B cell (primary cell): ENCODE results near the gene PLCD1. TPM values are rescaled to one million over a fixed set of nuclear protein-coding genes. Genes with fewer than 3 reads are reported as not detected.
"Not testable (repeated sequence)": the region's sequence is repeated elsewhere in the genome, so short reads cannot be mapped to it uniquely, and the experiment has no call there.

Source experiments
- ATAC-seq: fragments of 200-7000 bp; cut with Tn5 transposase; one replicate; pipeline ENCODE4 v1.10.0; 2021; ENCODE audit warnings: low read depth, mild to moderate bottlenecking, moderate number of reproducible peaks, moderate library complexity
- CTCF ChIA-PET: fragments of 350-600 bp; sonication (Branson Sonifier 250); formaldehyde crosslinking; loops from one replicate; lab custom pipeline; 2021; ENCODE audit warnings: antibody characterized with exemption, inconsistent platforms; lab: Charles Lee
- POLR2A ChIA-PET: fragments of 350-600 bp; sonication (Branson Sonifier 250); formaldehyde crosslinking; loops from one replicate; lab custom pipeline; 2021; ENCODE audit warnings: antibody characterized with exemption; lab: Charles Lee
- DNase-seq: peaks from one replicate; pipeline ENCODE4 v3.0.0; 2013
- H2AFZ ChIP-seq: 2 replicates; pipeline ENCODE4 v1.6.1; 2012; ENCODE audit warnings: mild to moderate bottlenecking, low read depth, low read length; ENCODE audit not compliant: insufficient read depth, poor library complexity, severe bottlenecking
- H3K27ac ChIP-seq, 2 donors: 1 replicate in 1 of 2; 2 replicates in 1 of 2; pipeline ENCODE4 v1.5.1; 2012 to 2013; ENCODE audit warnings: low read length in 2 of 2, mild to moderate bottlenecking in 2 of 2, moderate library complexity in 1 of 2
- H3K27me3 ChIP-seq, 4 experiments: fragments of 200-600 bp in 1 of 4; sonication (generic) in 1 of 4; replicated peaks in 1 of 4; 1 replicate in 2 of 4; 2 replicates in 2 of 4; pipeline versions ENCODE4 v1.6.1 to v1.7.0; 2013 to 2016; ENCODE audit warnings: low read length in 3 of 4, mild to moderate bottlenecking in 2 of 4, mixed read lengths in 1 of 4, moderate library complexity in 1 of 4; ENCODE audit not compliant: insufficient read depth in 4 of 4, control insufficient read depth in 3 of 4; ENCODE audit errors: control extremely low read depth in 1 of 4
- H3K36me3 ChIP-seq, 2 experiments: replicated peaks in 1 of 2; 1 replicate in 1 of 2; 2 replicates in 1 of 2; pipeline versions ENCODE4 v1.6.1 to v1.7.1; 2013; ENCODE audit warnings: low read length in 1 of 2; ENCODE audit not compliant: insufficient read depth in 2 of 2, control insufficient read depth in 1 of 2; ENCODE audit errors: control extremely low read depth in 1 of 2, extremely low read depth in 1 of 2
- H3K4me1 ChIP-seq, 2 donors: fragments of 200-600 bp in 1 of 2; sonication (generic) in 1 of 2; 1 replicate in 1 of 2; 2 replicates in 1 of 2; pipeline versions ENCODE4 v1.5.1 to v1.6.1; 2013 to 2017; ENCODE audit warnings: low read length in 2 of 2; ENCODE audit not compliant: control insufficient read depth in 2 of 2, insufficient read depth in 2 of 2
- H3K4me2 ChIP-seq: replicated peaks from 2 replicates; pipeline ENCODE3; 2012; ENCODE audit warnings: mild to moderate bottlenecking, low read depth, low read length; ENCODE audit not compliant: poor library complexity, severe bottlenecking
- H3K4me3 ChIP-seq, 5 experiments: fragments of 200-600 bp in 1 of 5; sonication (generic) in 1 of 5; 1 replicate in 3 of 5; 2 replicates in 2 of 5; pipeline versions ENCODE4 v1.5.1 to v1.7.0; 2011 to 2016; ENCODE audit warnings: low read length in 4 of 5, mild to moderate bottlenecking in 4 of 5, low read depth in 2 of 5, control low read depth in 1 of 5, moderate library complexity in 1 of 5; ENCODE audit not compliant: insufficient read depth in 1 of 5; ENCODE audit errors: control extremely low read depth in 1 of 5, extremely low read depth in 1 of 5
- H3K79me2 ChIP-seq: fragments of 200-600 bp; sonication (generic); one replicate; pipeline ENCODE4 v1.6.0; 2016; ENCODE audit warnings: low read length; ENCODE audit not compliant: control insufficient read depth, insufficient read depth
- H3K9ac ChIP-seq: fragments of 200-600 bp; sonication (generic); 2 replicates; pipeline ENCODE4 v1.6.1; 2017; ENCODE audit warnings: mild to moderate bottlenecking, low read length, moderate library complexity
- H3K9me3 ChIP-seq, 3 donors: one replicate each; pipeline versions ENCODE4 v1.6.1 to v1.7.1; 2013; ENCODE audit warnings: low read length in 2 of 3; ENCODE audit not compliant: control insufficient read depth in 2 of 3, insufficient read depth in 1 of 3; ENCODE audit errors: control extremely low read depth in 1 of 3
- H4K20me1 ChIP-seq: 2 replicates; pipeline ENCODE4 v1.6.0; 2012; ENCODE audit warnings: mild to moderate bottlenecking, low read length; ENCODE audit not compliant: insufficient read depth, control insufficient read depth, poor library complexity, severe bottlenecking
- H3K27ac Mint-ChIP-seq: one replicate; pipeline ENCODE4 v1.8.0; 2021; ENCODE audit warnings: mixed read lengths
- H3K27me3 Mint-ChIP-seq: one replicate; pipeline ENCODE4 v1.8.0; 2021; ENCODE audit warnings: mixed read lengths
- H3K4me1 Mint-ChIP-seq: one replicate; pipeline ENCODE4 v1.8.0; 2021; ENCODE audit warnings: mixed read lengths
- H3K4me3 Mint-ChIP-seq: one replicate; pipeline ENCODE4 v1.8.0; 2021; ENCODE audit warnings: mixed read lengths
- H3K9me3 Mint-ChIP-seq: one replicate; pipeline ENCODE4 v1.8.0; 2022; ENCODE audit warnings: mixed read lengths; ENCODE audit not compliant: insufficient read depth
- CTCF ChIP-seq: fragments of 200-600 bp; IDR thresholded peaks from one replicate; pipeline ENCODE4 v1.8.0; 2022; ENCODE audit warnings: antibody characterized with exemption, mild to moderate bottlenecking
- EZH2 ChIP-seq: IDR thresholded peaks from 2 replicates; pipeline ENCODE4 v1.6.1; 2012; ENCODE audit warnings: borderline replicate concordance, low read depth, mild to moderate bottlenecking, moderate library complexity, low read length; ENCODE audit not compliant: insufficient read depth, poor library complexity, severe bottlenecking
- whole genome bisulfite sequencing: methylation state at CpG from one replicate; pipeline ENCODE4 v1.1.5; 2013; ENCODE audit warnings: missing lambda C conversion rate; ENCODE audit not compliant: insufficient coverage; 5-methylcytosine and 5-hydroxymethylcytosine counted together
- intact Hi-C: fragments of 100-400 bp; cut with micrococcal nuclease; formaldehyde crosslinking; loops from one replicate; pipeline ENCODE4 v1.10.0; 2022
- polyA minus RNA-seq: library from RNA; depleted of rRNA, polyadenylated mRNA; stranded (reverse); fragments of >200 nt; gene quantifications from 2 replicates; pipeline ENCODE4 v1.2.3, GENCODE V29; 2012
- polyA plus RNA-seq: library from polyadenylated mRNA; depleted of rRNA; stranded (reverse); fragments of >200 nt; gene quantifications from 2 replicates; pipeline ENCODE4 v1.2.3, GENCODE V29; 2012
- total RNA-seq, 2 donors: library from RNA; stranded (reverse); fragments of 120-200 nt in 1 of 2; gene quantifications; 1 replicate in 1 of 2; 2 replicates in 1 of 2; pipeline versions ENCODE4 v1.2.3 to v1.2.4, GENCODE V29; 2013 to 2022

The PLCD1 gene
- total RNA-seq (10.1 TPM in 2 replicates), polyA plus RNA-seq (5.8 and 7.5 TPM in 2 replicates), polyA minus RNA-seq (6.7 and 7.8 TPM in 2 replicates)
- total RNA-seq (2013), result 6.3 TPM

GRCh38 chr3:38029400-38030125 is at the start of gene PLCD1:
Gene PLCD1 (minus strand): TSS chr3:38029642. CDS start chr3:38029539, 103 bp downstream.
- Mint-ChIP-seq H3K4me1 (peaks cover 23% of the 10 kb centered on the region), H3K27ac (peak within 1 kb of the TSS; percentile 6), H3K9me3 (no peaks in the 10 kb centered on the region), H3K4me3 (peak within 1 kb of the TSS; percentile 69), H3K27me3 (peaks cover 41% of the 10 kb centered on the region)
- Histone ChIP-seq H3K27ac (no peak within 1 kb of the TSS), H3K27me3 (peaks cover 0 to 56% (median 22%) of the 10 kb centered on the region in 4 experiments), H4K20me1 (no peaks in the 10 kb centered on the region), H3K9me3 (peaks cover 0 to 19% (median 0%) of the 10 kb centered on the region in 3 donors), H3K36me3 (no peaks in the 10 kb centered on the region), H3K9ac (peak within 1 kb of the TSS; percentile 56), H2AFZ (peak within 1 kb of the TSS; percentile 55), H3K4me3 (peak within 1 kb of the TSS; percentile 12 to 56 (median 50)), H3K4me2 (peak within 1 kb of the TSS; percentile 88), H3K4me1 (peaks cover 26 to 31% of the 10 kb centered on the region in 2 donors), H3K79me2 (no peaks in the 10 kb centered on the region)
- WGBS, result 4% methylated on average over 69 of the region's 75 CpGs
- CTCF ChIA-PET, result interaction anchor here (2.4 kb wide), 1 partner anchor 9 kb away, joined by 7 read pairs; the partner anchor contains the start of gene DLEC1
- ATAC-seq (no peak), DNase-seq (no peak)
- TF ChIP-seq CTCF (no peak), EZH2 (peak; percentile 63)
- POLR2A ChIA-PET, result interaction anchor here (1.2 kb wide), 1 partner anchor 10 kb away, joined by 4 read pairs; the partner anchor contains the start of gene DLEC1
- intact Hi-C loops, result no loop called here

GRCh38 chr3:38077073-38077472 is 47.6 kb upstream of the PLCD1 start:
- H3K4me3 ChIP-seq, DNase-seq, CTCF ChIA-PET, H2AFZ ChIP-seq, ATAC-seq, H3K9me3 ChIP-seq, H4K20me1 ChIP-seq, H3K4me1 ChIP-seq, H3K27ac Mint-ChIP-seq, H3K9ac ChIP-seq, H3K4me2 ChIP-seq, H3K36me3 ChIP-seq, H3K4me3 Mint-ChIP-seq, H3K79me2 ChIP-seq, POLR2A ChIA-PET, H3K9me3 Mint-ChIP-seq, H3K27ac ChIP-seq, H3K4me1 Mint-ChIP-seq, intact Hi-C loops, H3K27me3 ChIP-seq: not testable (repeated sequence)
- H3K27me3 Mint-ChIP-seq, result peaks cover 12% of the 10 kb centered on the region
- WGBS, result 50% methylated on average over 1 of the region's 3 CpGs
